Prostate gland (tissue), 2 donors: ENCODE measurements around the gene CXCR4. TPM values are rescaled to one million over a fixed set of nuclear protein-coding genes. Genes with fewer than 3 reads are reported as not detected.
"Not testable (repeated sequence)": the region's sequence is repeated elsewhere in the genome, so short reads cannot be mapped to it uniquely, and the experiment has no call there.

Experiments
- DNase-seq: peaks from one replicate; pipeline ENCODE4 v3.0.0-alpha.2; 2019; ENCODE audit warnings: low spot score
- H3K27ac ChIP-seq, 2 donors: fragments of 200-600 bp; sonication (generic); 2 replicates each; pipeline ENCODE4 v1.5.1; 2017 to 2019
- H3K27me3 ChIP-seq: fragments of 200-600 bp; sonication (generic); replicated peaks from 2 replicates; pipeline ENCODE4 v1.5.1; 2019; ENCODE audit not compliant: insufficient read depth
- H3K36me3 ChIP-seq, 2 donors: fragments of 200-600 bp; sonication (generic); 1 replicate in 1 of 2; 2 replicates in 1 of 2; pipeline versions ENCODE4 v1.5.1 to v1.8.1; 2017 to 2019
- H3K4me1 ChIP-seq: fragments of 200-600 bp; sonication (generic); replicated peaks from 2 replicates; pipeline ENCODE4 v1.5.1; 2019
- H3K4me3 ChIP-seq, 2 donors: fragments of 200-600 bp; sonication (generic); 2 replicates each; pipeline ENCODE4 v1.5.1; 2017 to 2019
- H3K9me3 ChIP-seq: fragments of 200-600 bp; sonication (generic); 2 replicates; pipeline ENCODE4 v1.5.1; 2017
- CTCF ChIP-seq, 4 experiments: fragments of 200-600 bp in 2 of 4; fragments of 450-650 bp in 2 of 4; sonication (generic) in 2 of 4; IDR thresholded peaks; 1 replicate in 3 of 4; 2 replicates in 1 of 4; pipeline ENCODE4 v1.5.1; 2016 to 2019; ENCODE audit warnings: antibody characterized with exemption in 4 of 4, mild to moderate bottlenecking in 2 of 4, moderate library complexity in 2 of 4
- POLR2A ChIP-seq: fragments of 450-650 bp; IDR thresholded peaks from one replicate; pipeline ENCODE4 v1.6.1; 2016; ENCODE audit warnings: antibody characterized with exemption, mild to moderate bottlenecking
- POLR2AphosphoS5 ChIP-seq: sonication (generic); formaldehyde crosslinking; IDR thresholded peaks from one replicate; pipeline ENCODE4 v1.6.1; 2017; ENCODE audit warnings: antibody characterized with exemption
- WGBS: methylation state at CpG from one replicate; pipeline ENCODE4 v1.1.5; 2018; 5-methylcytosine and 5-hydroxymethylcytosine counted together
- intact Hi-C: fragments of 100-400 bp; cut with DNase I; formaldehyde crosslinking; loops from one replicate; pipeline ENCODE4 v1.14.2; 2022
- total RNA-seq, 2 donors: library from RNA; depleted of rRNA; stranded (reverse); fragments of >200 nt; gene quantifications; one replicate each; pipeline ENCODE4 v1.1.0, GENCODE V29; 2016

CXCR4 gene
- total RNA-seq, 2 donors from 2014 or later: 20.9 to 27.2 TPM

GRCh38 chr2:136091899-136092298, 26.1 kb downstream of the CXCR4 start:
- WGBS: 42% methylated on average over 1 of the region's 1 CpG
- Histone ChIP-seq H3K36me3 (no peaks in the 10 kb centered on the region), H3K4me1 (no peaks in the 10 kb centered on the region), H3K9me3 (no peaks in the 10 kb centered on the region), H3K4me3 (no peak overlapping the region), H3K27ac (no peak overlapping the region), H3K27me3 (no peaks in the 10 kb centered on the region)
- DNase-seq: no peak
- TF ChIP-seq POLR2A (no peak), POLR2AphosphoS5 (no peak), CTCF (IDR thresholded peaks at IDR 0.05) (no peak)
- intact Hi-C loops: no loop called here

GRCh38 chr2:136087901-136088460, 30.0 kb downstream of the CXCR4 start:
- H3K27ac ChIP-seq, DNase-seq, intact Hi-C loops, H3K4me1 ChIP-seq, H3K4me3 ChIP-seq, H3K36me3 ChIP-seq, H3K27me3 ChIP-seq, H3K9me3 ChIP-seq: not testable (repeated sequence)
- 95% methylated on average over 38 of the region's 43 CpGs for WGBS

GRCh38 chr2:136086253-136087016, 31.5 kb downstream of the CXCR4 start:
- no peak overlapping the region for H3K27ac ChIP-seq
- DNase-seq: no peak
- no peaks in the 10 kb centered on the region for H3K36me3 ChIP-seq
- H3K4me1 ChIP-seq: no peaks in the 10 kb centered on the region
- no peak for TF ChIP-seq POLR2AphosphoS5
- TF ChIP-seq CTCF (IDR thresholded peaks at IDR 0.05): no peak
- no peak for TF ChIP-seq POLR2A
- intact Hi-C loops: no loop called here
- H3K4me3 ChIP-seq: no peak overlapping the region
- H3K27me3 ChIP-seq: no peaks in the 10 kb centered on the region
- WGBS: 80% methylated on average over 4 of the region's 4 CpGs
- no peaks in the 10 kb centered on the region for H3K9me3 ChIP-seq

- WGBS: 79% methylated on average over 4 of the region's 4 CpGs
- no peaks in the 10 kb centered on the region for H3K9me3 ChIP-seq
- DNase-seq: no peak
- no peak overlapping the region for H3K4me3 ChIP-seq
- no peaks in the 10 kb centered on the region for H3K27me3 ChIP-seq
- H3K27ac ChIP-seq: no peak overlapping the region
- H3K4me1 ChIP-seq: no peaks in the 10 kb centered on the region
- no peak for TF ChIP-seq CTCF (IDR thresholded peaks at IDR 0.05)
- no peak for TF ChIP-seq POLR2AphosphoS5
- TF ChIP-seq POLR2A: no peak
- H3K36me3 ChIP-seq: no peaks in the 10 kb centered on the region
- intact Hi-C loops: no loop called here
These were observed 32.3 kb downstream of the CXCR4 start for GRCh38 chr2:136085453-136086209.

GRCh38 chr2:136081582-136082210, 36.3 kb downstream of the CXCR4 start:
- no peak for TF ChIP-seq POLR2AphosphoS5
- TF ChIP-seq POLR2A: no peak
- TF ChIP-seq CTCF (IDR thresholded peaks at IDR 0.05): no peak
- H3K4me3 ChIP-seq: no peak overlapping the region
- H3K27me3 ChIP-seq: no peaks in the 10 kb centered on the region
- H3K36me3 ChIP-seq: no peaks in the 10 kb centered on the region
- H3K9me3 ChIP-seq: no peaks in the 10 kb centered on the region
- no peaks in the 10 kb centered on the region for H3K4me1 ChIP-seq
- intact Hi-C loops: no loop called here
- 90% methylated on average over 3 of the region's 3 CpGs for WGBS
- H3K27ac ChIP-seq: no peak overlapping the region
- no peak for DNase-seq
